Subcutaneous abdominal adipose tissue (tissue), 5 donors: Measurements from ENCODE around the gene BPGM.
A peak's percentile ranks its signal among the peaks of the same experiment; 100 is the strongest.
"Not testable (repeated sequence)": the region's sequence is repeated elsewhere in the genome, so short reads cannot be mapped to it uniquely, and the experiment has no call there.

ENCODE experiments used
- H3K27ac ChIP-seq: one replicate; pipeline ENCODE4 v1.7.0; 2013; ENCODE audit warnings: low read depth, mild to moderate bottlenecking, inconsistent platforms, low read length, moderate library complexity
- H3K27me3 ChIP-seq, 5 donors: one replicate each; pipeline ENCODE4 v1.7.0; 2013; ENCODE audit warnings: low read length in 5 of 5, inconsistent platforms in 1 of 5; ENCODE audit not compliant: control insufficient read depth in 5 of 5, insufficient read depth in 4 of 5
- H3K36me3 ChIP-seq, 5 donors: one replicate each; pipeline ENCODE4 v1.7.0; 2013; ENCODE audit warnings: low read length in 5 of 5; ENCODE audit not compliant: control insufficient read depth in 5 of 5, insufficient read depth in 5 of 5
- H3K4me1 ChIP-seq, 5 donors: one replicate each; pipeline ENCODE4 v1.7.0; 2013; ENCODE audit warnings: low read length in 5 of 5, mild to moderate bottlenecking in 3 of 5, moderate library complexity in 1 of 5; ENCODE audit not compliant: control insufficient read depth in 5 of 5, insufficient read depth in 5 of 5
- H3K4me3 ChIP-seq, 5 donors: one replicate each; pipeline ENCODE4 v1.7.0; 2013; ENCODE audit warnings: low read length in 5 of 5, low read depth in 1 of 5
- H3K9ac ChIP-seq, 5 donors: one replicate each; pipeline ENCODE4 v1.7.0; 2013; ENCODE audit warnings: low read length in 5 of 5, mild to moderate bottlenecking in 4 of 5, moderate library complexity in 3 of 5
- H3K9me3 ChIP-seq, 5 donors: one replicate each; pipeline ENCODE4 v1.7.0; 2013; ENCODE audit warnings: low read length in 5 of 5; ENCODE audit not compliant: control insufficient read depth in 5 of 5
- donor health status: healthy.
- donor health status: healthy.
- donor health status: healthy.
- donor health status: healthy.
- donor health status: healthy.

BPGM gene

DNA sequence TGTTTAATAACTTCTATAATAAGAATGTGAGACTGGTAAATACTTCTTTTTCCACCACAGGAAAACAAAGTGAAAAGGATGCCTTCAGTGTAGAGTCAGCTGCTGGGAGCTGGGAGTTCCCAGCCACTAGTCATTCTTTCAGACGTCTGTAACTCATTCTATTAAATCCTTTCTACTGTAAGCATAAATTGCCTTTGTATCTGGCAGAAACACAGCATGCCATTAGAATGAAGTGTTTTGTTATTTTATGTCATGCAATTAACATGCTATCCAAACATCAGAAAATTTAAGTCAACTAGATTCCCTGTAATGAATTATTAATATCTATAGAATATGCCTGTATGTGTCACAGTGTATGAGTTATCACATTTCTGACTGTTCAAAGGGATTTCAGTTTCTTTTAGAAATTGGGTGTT lies 14.3 kb downstream of the BPGM start:
- Histone ChIP-seq H3K27ac (no peak overlapping the region), H3K9me3 (no peaks in the 10 kb centered on the region), H3K4me1 (no peaks in the 10 kb centered on the region), H3K36me3 (peaks cover 7 to 29% (median 17%) of the 10 kb centered on the region in 5 donors), H3K27me3 (no peaks in the 10 kb centered on the region), H3K9ac (no peak overlapping the region), H3K4me3 (no peak overlapping the region)

DNA sequence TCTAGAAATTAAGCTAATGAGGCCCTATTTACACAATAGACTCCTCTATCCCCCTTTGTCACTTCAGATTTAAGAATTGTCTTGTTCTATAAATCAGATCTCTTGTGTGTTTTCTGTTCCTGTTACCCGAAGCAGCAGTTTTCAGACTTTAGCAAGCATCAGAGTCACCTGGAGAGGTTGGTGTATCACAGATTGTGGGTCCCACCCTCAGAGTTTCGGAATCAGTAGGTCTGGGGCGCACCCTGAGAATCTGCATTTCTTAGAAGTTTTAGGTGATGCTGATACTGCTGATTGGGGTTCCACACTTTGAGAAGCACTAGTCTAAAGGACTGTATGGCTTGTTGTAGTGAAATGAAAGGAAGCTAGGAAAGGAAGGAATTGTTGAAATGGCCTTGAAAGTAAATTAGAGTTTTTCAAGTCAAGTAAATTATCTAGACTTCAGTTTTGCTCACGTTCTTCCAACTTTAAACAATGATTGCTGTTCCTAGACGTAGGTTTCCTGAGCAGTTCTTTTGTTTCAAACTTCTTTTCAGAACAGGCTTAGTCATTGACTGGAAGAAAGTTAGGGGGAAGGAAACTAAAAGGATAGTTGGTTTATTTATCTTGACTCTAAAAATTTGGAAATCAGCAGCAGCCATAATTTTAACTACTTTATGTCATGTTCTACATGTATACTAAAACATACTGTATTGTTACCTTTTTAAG lies 15.7 kb downstream of the BPGM start:
- no peaks in the 10 kb centered on the region for H3K9me3 ChIP-seq
- no peak overlapping the region for H3K27ac ChIP-seq
- H3K4me1 ChIP-seq = no peaks in the 10 kb centered on the region
- H3K27me3 ChIP-seq = no peaks in the 10 kb centered on the region
- H3K4me3 ChIP-seq = no peak overlapping the region
- H3K36me3 ChIP-seq = peaks cover 7 to 33% (median 17%) of the 10 kb centered on the region in 5 donors
- no peak overlapping the region for H3K9ac ChIP-seq

DNA sequence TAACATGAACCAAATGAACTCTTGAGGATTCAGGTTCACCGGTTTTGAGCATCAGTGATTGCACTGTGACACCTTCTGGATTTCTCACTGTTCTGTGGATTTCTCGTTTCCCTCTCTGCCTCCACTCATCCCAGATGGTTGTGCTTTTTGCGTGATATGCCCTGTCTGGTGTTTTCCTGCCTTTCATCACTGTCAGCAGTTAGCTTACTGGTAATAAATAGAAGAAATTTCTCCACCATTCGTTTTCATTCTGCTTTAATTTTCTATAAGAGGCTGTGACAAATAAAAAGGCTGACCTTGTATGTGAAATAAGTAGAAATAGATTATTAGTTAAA lies 16.2 kb downstream of the BPGM start:
- Histone ChIP-seq H3K27ac (no peak overlapping the region), H3K27me3 (no peaks in the 10 kb centered on the region), H3K4me3 (no peak overlapping the region), H3K9me3 (no peaks in the 10 kb centered on the region), H3K4me1 (no peaks in the 10 kb centered on the region), H3K36me3 (peaks cover 7 to 33% (median 17%) of the 10 kb centered on the region in 5 donors), H3K9ac (no peak overlapping the region)

DNA sequence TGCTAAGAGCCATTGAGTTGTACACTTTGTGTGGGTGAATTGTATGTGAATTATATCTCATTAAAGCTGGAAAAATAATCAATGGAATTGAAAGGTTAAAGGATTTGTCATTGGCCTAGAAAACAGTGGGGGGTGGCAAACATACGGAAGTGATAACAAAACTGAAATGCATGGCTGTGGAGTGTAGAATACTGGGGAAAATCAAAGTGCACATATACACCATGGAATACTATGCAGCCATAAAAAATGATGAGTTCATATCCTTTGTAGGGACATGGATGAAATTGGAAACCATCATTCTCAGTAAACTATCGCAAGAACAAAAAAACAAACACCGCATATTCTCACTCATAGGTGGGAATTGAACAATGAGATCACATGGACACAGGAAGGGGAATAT lies 18.4 kb downstream of the BPGM start:
- H3K4me3 ChIP-seq, H3K27ac ChIP-seq, H3K9me3 ChIP-seq, H3K4me1 ChIP-seq, H3K27me3 ChIP-seq, H3K9ac ChIP-seq: not testable (repeated sequence)
- H3K36me3 ChIP-seq = peaks cover 7 to 25% (median 14%) of the 10 kb centered on the region in 5 donors

DNA sequence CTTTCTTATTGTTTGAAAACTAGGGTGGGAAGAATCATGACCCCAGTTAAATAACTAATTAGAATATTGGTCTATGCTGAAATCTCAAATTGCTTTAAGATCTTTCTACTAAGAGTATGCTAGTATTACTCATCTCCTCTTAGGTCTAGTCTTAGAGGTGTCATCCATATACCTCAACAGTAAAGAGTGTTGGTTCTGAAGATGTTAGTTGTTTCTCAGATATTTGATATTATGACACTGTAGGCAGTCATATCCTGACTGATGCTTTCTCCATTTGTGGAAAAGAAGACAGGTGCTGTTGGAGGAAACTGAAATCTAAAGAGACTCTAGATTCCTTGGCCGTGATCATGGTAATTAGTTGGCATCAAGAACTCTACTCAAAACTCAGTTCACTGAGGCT lies 21.2 kb downstream of the BPGM start:
- H3K9ac ChIP-seq = no peak overlapping the region
- peaks cover 0 to 10% (median 8%) of the 10 kb centered on the region in 5 donors for H3K4me1 ChIP-seq
- H3K4me3 ChIP-seq = no peak overlapping the region
- H3K27me3 ChIP-seq = no peaks in the 10 kb centered on the region
- no peak overlapping the region for H3K27ac ChIP-seq
- H3K36me3 ChIP-seq = peaks cover 0 to 13% (median 0%) of the 10 kb centered on the region in 5 donors
- no peaks in the 10 kb centered on the region for H3K9me3 ChIP-seq

DNA sequence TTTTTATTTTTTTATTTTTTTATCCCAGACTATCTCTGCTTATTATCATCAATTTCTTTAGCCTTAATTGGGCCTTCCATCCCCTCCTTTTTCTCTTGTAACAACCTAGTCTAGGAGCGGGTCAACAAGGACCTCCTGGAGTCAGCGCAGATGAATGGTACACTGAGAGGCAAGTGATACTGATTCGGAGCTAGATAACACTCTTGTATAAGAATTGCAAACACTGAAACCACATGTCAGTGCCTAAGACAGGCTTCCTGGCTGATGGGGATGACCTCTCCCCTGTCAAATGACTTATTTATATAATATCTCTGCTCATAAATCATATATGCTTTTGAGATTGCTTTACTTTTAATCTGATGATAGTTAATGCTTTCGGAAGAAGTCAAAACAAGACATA lies 22.7 kb downstream of the BPGM start:
- Histone ChIP-seq H3K27me3 (no peaks in the 10 kb centered on the region), H3K9ac (no peak overlapping the region), H3K4me1 (peaks cover 0 to 10% (median 8%) of the 10 kb centered on the region in 5 donors), H3K4me3 (no peak overlapping the region), H3K9me3 (peaks cover 0 to 3% (median 0%) of the 10 kb centered on the region in 5 donors), H3K36me3 (peaks cover 0 to 10% (median 0%) of the 10 kb centered on the region in 5 donors), H3K27ac (no peak overlapping the region)

DNA sequence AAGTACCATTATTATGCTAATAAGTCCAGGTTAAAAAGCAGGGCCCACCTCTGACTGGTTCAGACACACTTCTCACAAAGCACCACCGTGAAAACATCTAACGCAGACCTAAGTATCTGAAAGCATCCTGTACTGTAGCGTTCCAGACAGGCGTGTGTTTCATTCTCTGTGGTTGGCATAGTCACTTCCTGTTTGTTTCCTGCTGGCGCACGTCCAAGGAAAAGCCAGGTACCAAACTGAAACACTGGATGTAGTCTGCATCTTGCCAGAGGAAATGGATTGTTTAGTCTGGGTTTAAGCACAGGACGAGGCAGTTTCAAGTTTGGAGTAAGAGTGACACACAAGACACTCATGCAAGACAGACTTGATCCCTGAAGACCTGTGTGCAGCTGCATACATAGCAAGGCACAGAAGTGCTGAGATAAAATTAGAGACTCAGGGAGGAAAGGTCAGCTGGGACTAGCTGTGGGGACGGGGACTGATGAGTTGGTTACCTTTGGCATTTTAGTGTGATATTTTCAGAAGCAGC lies 23.3 kb downstream of the BPGM start:
- H3K4me3 ChIP-seq = no peak overlapping the region
- H3K9ac ChIP-seq = peak overlapping the region in 1 of 5 donors; percentile 1
- H3K4me1 ChIP-seq = peaks cover 0 to 10% (median 8%) of the 10 kb centered on the region in 5 donors
- peaks cover 0 to 7% (median 0%) of the 10 kb centered on the region in 5 donors for H3K36me3 ChIP-seq
- no peak overlapping the region for H3K27ac ChIP-seq
- no peaks in the 10 kb centered on the region for H3K27me3 ChIP-seq
- H3K9me3 ChIP-seq = peaks cover 0 to 4% (median 0%) of the 10 kb centered on the region in 5 donors

DNA sequence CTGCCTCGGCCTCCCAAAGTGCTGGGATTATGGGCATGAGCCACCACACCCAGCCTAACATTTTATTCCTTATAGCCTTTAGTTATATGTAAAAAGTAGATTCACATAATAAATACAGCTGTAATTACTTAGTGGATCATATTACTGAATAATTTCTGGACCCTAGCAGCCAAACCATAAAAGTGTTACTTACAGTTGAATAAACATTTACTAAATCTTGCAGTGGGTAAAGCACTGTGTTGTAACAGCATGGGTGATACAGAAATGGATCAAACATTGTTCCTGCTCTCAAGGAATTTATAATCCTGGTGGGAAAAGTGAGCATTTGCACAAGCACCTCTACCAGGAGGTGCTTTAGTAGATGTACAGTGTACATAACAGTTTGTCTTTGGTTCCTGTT lies 25.0 kb downstream of the BPGM start:
- H3K27me3 ChIP-seq = no peaks in the 10 kb centered on the region
- H3K4me1 ChIP-seq = peaks cover 0 to 10% (median 8%) of the 10 kb centered on the region in 5 donors
- H3K9me3 ChIP-seq = peaks cover 0 to 4% (median 0%) of the 10 kb centered on the region in 5 donors
- no peak overlapping the region for H3K9ac ChIP-seq
- H3K4me3 ChIP-seq = no peak overlapping the region
- peaks cover 0 to 4% (median 0%) of the 10 kb centered on the region in 5 donors for H3K36me3 ChIP-seq
- no peak overlapping the region for H3K27ac ChIP-seq

DNA sequence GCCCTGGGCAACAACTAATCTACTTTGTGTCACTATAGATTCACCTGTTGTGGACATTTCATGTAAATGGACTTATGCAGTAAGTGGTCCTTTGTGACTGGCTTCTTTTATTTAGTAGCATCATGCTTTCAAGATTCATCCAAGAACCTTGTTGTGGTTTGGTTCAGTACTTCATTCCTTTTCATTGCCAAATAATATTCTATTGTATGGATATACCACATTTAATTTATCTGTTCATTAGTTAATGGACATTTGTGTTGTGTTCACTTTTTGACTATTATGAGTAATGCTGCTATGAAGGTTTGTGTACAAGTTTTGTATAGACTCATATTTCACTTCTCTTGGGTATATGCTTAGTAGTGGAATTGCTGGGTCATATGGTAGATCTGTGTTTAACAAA lies 27.8 kb downstream of the BPGM start:
- H3K4me3 ChIP-seq = no peak overlapping the region
- no peak overlapping the region for H3K27ac ChIP-seq
- H3K9me3 ChIP-seq = peaks cover 0 to 4% (median 0%) of the 10 kb centered on the region in 5 donors
- H3K36me3 ChIP-seq = peaks cover 0 to 6% (median 5%) of the 10 kb centered on the region in 5 donors
- peaks cover 0 to 9% (median 7%) of the 10 kb centered on the region in 5 donors for H3K4me1 ChIP-seq
- no peaks in the 10 kb centered on the region for H3K27me3 ChIP-seq
- no peak overlapping the region for H3K9ac ChIP-seq

DNA sequence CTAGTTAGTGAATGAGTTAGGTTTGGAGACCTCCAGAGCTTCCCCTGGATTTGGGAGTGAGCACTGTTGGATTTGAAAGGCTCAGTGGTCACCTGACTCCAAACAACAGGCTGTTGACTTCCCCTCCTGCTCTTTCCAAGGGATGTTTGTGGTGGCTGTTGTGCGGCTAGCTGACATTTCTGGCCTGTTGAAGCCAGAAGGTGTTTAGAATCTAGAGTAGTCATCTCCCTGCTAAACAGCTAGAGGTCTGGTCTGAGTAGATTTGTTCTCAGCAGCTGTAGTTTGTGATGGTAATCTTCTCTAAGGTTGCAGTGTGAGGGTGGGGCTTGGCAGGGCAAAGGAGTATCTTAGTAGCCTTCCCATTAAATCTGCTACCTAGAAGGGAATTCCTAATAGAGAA lies 30.1 kb downstream of the BPGM start:
- H3K4me3 ChIP-seq = no peak overlapping the region
- peaks cover 0 to 2% (median 0%) of the 10 kb centered on the region in 5 donors for H3K4me1 ChIP-seq
- peaks cover 0 to 4% (median 0%) of the 10 kb centered on the region in 5 donors for H3K9me3 ChIP-seq
- no peak overlapping the region for H3K27ac ChIP-seq
- no peak overlapping the region for H3K9ac ChIP-seq
- H3K36me3 ChIP-seq = peaks cover 10 to 20% (median 17%) of the 10 kb centered on the region in 5 donors
- H3K27me3 ChIP-seq = no peaks in the 10 kb centered on the region
